Endothelial cell of umbilical vein (primary cell): Measurements from ENCODE around the gene AXIN2.

Experiments used
- CTCF ChIP-seq, 2 donors: IDR thresholded peaks; 1 replicate in 1 of 2; 2 replicates in 1 of 2; pipeline ENCODE4 v1.5.1; 2011; ENCODE audit warnings: low read length in 2 of 2, mild to moderate bottlenecking in 2 of 2, moderate library complexity in 2 of 2, control low read depth in 1 of 2, inconsistent platforms in 1 of 2, low read depth in 1 of 2; ENCODE audit not compliant: insufficient read depth in 1 of 2; ENCODE audit errors: extremely low read depth in 1 of 2
- EZH2 ChIP-seq: IDR thresholded peaks from 2 replicates; pipeline ENCODE4 v1.6.1; 2012; ENCODE audit warnings: borderline replicate concordance, low read depth, mild to moderate bottlenecking, moderate library complexity, low read length, inconsistent platforms; ENCODE audit not compliant: severe bottlenecking
- GATA2 ChIP-seq: IDR thresholded peaks from 2 replicates; pipeline ENCODE4 v1.7.0; 2011; ENCODE audit warnings: low read depth, mild to moderate bottlenecking, moderate library complexity, mixed read lengths, low read length; ENCODE audit not compliant: insufficient read length, insufficient read depth
- MAX ChIP-seq: IDR thresholded peaks from 2 replicates; pipeline ENCODE4 v1.6.1; 2011; ENCODE audit not compliant: insufficient read depth, insufficient read length
- MYC ChIP-seq: IDR thresholded peaks from one replicate; pipeline ENCODE4 v1.6.1; 2011; ENCODE audit warnings: mild to moderate bottlenecking, low read depth, low read length
- POLR2A ChIP-seq: IDR thresholded peaks from 2 replicates; pipeline ENCODE4 v1.6.1; 2012; ENCODE audit warnings: low read depth, mild to moderate bottlenecking, control low read depth, low read length
- POLR2AphosphoS5 ChIP-seq: IDR thresholded peaks from 2 replicates; pipeline ENCODE4 v1.6.1; 2012; ENCODE audit warnings: low read depth, mild to moderate bottlenecking, control low read depth, low read length, moderate library complexity; ENCODE audit not compliant: insufficient read depth

GRCh38 chr17:65531256-65532100 lies 30.0 kb downstream of the AXIN2 start:
- TF ChIP-seq CTCF (IDR thresholded peaks at IDR 0.05; ENCODE audit: extremely low read depth in 1 of 2, insufficient read depth in 1 of 2, low read depth in 1 of 2, low read length in 2 of 2): no peak
- TF ChIP-seq MYC: no peak
- TF ChIP-seq POLR2A: no peak
- no peak for TF ChIP-seq GATA2
- no peak for TF ChIP-seq EZH2
- TF ChIP-seq POLR2AphosphoS5: no peak
- no peak for TF ChIP-seq MAX
